Measurements from ENCODE around the gene SAMD10. TPM values are rescaled to one million over a fixed set of nuclear protein-coding genes. Genes with fewer than 3 reads are reported as not detected.

Gene SAMD10
- polyA plus RNA-seq, 3 donors, result 0.34 to 2.4 (median 0.67) TPM

DNA sequence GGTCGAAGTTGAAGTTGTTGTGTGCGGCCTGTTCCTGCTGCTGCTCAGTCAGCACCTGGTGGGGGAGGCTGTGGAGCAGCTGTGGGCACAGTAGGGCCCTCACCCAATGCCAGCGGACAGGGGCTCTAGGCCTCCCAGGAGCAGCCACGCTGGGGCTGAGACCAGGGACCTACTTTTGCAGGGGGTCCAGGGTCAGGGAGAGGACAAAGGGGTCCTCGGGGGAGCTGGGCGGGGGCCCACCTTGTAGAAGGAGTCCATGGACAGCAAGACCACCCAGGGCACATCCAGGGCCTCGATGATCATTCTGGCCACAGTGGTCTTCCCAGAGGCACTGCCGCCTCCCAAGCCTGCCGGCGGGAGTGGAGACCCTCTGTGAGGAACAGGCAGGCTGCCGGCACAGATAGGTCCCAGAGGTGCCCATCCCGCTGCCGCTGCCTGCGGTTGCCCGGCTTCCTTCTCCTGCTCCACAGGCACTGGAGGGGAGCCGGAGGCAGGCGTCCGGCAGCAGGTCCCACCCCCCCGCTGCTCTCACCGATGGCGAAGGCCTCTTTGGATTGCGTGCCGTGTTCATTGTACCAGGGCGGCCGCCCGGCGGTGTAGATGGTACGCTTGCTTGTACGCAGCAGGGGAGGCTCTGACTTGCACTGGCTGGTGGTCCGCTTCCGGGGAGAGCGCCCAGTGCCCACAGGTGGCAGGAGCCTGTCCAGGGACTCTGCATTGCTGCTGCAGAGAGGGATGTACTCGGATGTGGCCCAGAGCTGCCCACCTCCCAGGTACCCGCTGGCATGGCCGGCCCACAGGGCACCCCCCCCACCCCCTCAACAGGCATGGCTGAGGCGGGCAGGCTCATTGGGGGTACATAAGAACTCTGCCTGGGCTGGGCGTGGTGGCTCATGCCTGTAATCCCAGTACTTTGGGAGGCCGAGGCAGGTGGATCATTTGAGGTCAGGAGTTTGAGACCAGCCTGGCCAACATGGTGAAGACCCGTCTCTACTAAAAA, 33.2 kb downstream of the SAMD10 start:
- Histone ChIP-seq H3K36me3 (replicated peaks in 1 of 2; ENCODE audit: control insufficient read depth in 1 of 2, insufficient read depth in 2 of 2, low read length in 2 of 2) (peaks cover 35 to 38% of the 10 kb centered on the region in 2 donors), H2AFZ (ENCODE audit: insufficient read depth, low read depth, low read length, poor library complexity, severe bottlenecking) (no peak overlapping the region), H3K4me3 (replicated peaks in 1 of 3; ENCODE audit: low read depth in 2 of 3, low read length in 3 of 3) (no peak overlapping the region), H3K9ac (ENCODE audit: insufficient read depth, low read length, poor library complexity, severe bottlenecking) (no peak overlapping the region), H3K4me1 (ENCODE audit: control insufficient read depth in 1 of 2, insufficient read depth in 2 of 2, low read length in 2 of 2) (peaks cover 45 to 50% of the 10 kb centered on the region in 2 donors), H3K9me3 (replicated peaks in 1 of 2; ENCODE audit: control insufficient read depth in 1 of 2, insufficient read depth in 1 of 2, low read length in 2 of 2) (no peaks in the 10 kb centered on the region), H3K4me2 (replicated peaks; ENCODE audit: extremely low read depth, low read length, poor library complexity, severe bottlenecking) (no peak overlapping the region), H3K27ac (ENCODE audit: low read depth in 1 of 2, low read length in 2 of 2) (no peak overlapping the region), H4K20me1 (ENCODE audit: insufficient read depth, low read length) (peaks cover 99% of the 10 kb centered on the region), H3K79me2 (ENCODE audit: insufficient read depth, low read length) (peaks cover 78% of the 10 kb centered on the region), H3K27me3 (ENCODE audit: control insufficient read depth in 2 of 2, insufficient read depth in 2 of 2, low read length in 2 of 2) (no peaks in the 10 kb centered on the region)
- H3K4me3 Mint-ChIP-seq, result no peak overlapping the region
- no peak overlapping the region for H3K27ac Mint-ChIP-seq
- H3K27me3 Mint-ChIP-seq (ENCODE audit: low read depth in 3 of 3), result peaks cover 0 to 2% (median 2%) of the 10 kb centered on the region in 3 donors
- peak in 1 of 3 donors; percentile 5 for DNase-seq
- TF ChIP-seq, protein P1, sequence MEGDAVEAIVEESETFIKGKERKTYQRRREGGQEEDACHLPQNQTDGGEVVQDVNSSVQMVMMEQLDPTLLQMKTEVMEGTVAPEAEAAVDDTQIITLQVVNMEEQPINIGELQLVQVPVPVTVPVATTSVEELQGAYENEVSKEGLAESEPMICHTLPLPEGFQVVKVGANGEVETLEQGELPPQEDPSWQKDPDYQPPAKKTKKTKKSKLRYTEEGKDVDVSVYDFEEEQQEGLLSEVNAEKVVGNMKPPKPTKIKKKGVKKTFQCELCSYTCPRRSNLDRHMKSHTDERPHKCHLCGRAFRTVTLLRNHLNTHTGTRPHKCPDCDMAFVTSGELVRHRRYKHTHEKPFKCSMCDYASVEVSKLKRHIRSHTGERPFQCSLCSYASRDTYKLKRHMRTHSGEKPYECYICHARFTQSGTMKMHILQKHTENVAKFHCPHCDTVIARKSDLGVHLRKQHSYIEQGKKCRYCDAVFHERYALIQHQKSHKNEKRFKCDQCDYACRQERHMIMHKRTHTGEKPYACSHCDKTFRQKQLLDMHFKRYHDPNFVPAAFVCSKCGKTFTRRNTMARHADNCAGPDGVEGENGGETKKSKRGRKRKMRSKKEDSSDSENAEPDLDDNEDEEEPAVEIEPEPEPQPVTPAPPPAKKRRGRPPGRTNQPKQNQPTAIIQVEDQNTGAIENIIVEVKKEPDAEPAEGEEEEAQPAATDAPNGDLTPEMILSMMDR (IDR thresholded peaks at IDR 0.05), result no peak
- peaks cover 19 to 35% of the 10 kb centered on the region in 2 donors for H3K36me3 Mint-ChIP-seq
- H3K9me3 Mint-ChIP-seq, result peaks cover 0 to 2% (median 0%) of the 10 kb centered on the region in 7 donors
- WGBS (ENCODE audit: insufficient coverage), result over 99% methylated on average over 32 of the region's 39 CpGs
- intact Hi-C loops (cut with micrococcal nuclease), result no loop called here
- peaks cover 41% of the 10 kb centered on the region for H3K4me1 Mint-ChIP-seq

DNA sequence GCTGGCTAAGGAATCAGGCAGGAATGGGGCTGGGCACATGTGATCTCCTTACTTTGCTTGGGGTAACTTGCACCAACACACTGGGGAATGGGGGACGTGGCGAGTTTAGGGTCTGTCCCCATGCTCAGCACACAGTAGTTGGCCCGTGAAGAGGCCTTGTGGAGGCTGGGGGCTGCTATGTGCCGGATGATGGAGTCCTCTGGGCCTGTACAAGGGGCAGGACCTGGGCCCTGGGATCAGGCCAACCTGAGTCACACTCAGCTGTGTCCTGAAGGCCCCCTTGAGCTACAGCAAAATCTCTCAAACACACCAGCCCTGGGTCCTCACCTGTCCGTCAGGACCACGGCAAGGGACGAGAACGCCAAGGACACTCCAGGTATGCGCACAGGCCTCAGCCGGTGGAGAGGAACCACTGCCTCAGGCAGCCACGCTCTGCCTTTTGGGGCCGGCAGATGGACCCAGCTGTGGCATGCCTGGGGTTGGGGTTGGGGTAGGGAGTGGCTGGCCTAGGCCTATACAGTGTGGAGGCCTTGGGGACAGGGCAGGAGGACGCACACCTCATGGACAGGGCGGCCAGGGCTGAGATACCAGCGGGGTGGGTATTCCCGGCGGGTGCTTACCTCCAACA, 34.3 kb downstream of the SAMD10 start:
- H3K27ac ChIP-seq (ENCODE audit: low read depth in 1 of 2, low read length in 2 of 2), result no peak overlapping the region
- TF ChIP-seq, protein P1 (IDR thresholded peaks at IDR 0.05), result no peak
- H3K9ac ChIP-seq (ENCODE audit: insufficient read depth, low read length, poor library complexity, severe bottlenecking), result no peak overlapping the region
- H3K27me3 ChIP-seq (ENCODE audit: control insufficient read depth in 2 of 2, insufficient read depth in 2 of 2, low read length in 2 of 2), result no peaks in the 10 kb centered on the region
- intact Hi-C loops (cut with micrococcal nuclease), result no loop called here
- Mint-ChIP-seq H3K4me3 (no peak overlapping the region), H3K9me3 (peaks cover 0 to 2% (median 0%) of the 10 kb centered on the region in 7 donors), H3K27ac (no peak overlapping the region), H3K4me1 (peaks cover 49% of the 10 kb centered on the region), H3K36me3 (peaks cover 18 to 37% of the 10 kb centered on the region in 2 donors), H3K27me3 (ENCODE audit: low read depth in 3 of 3) (peaks cover 0 to 2% (median 0%) of the 10 kb centered on the region in 3 donors)
- H3K4me2 ChIP-seq (replicated peaks; ENCODE audit: extremely low read depth, low read length, poor library complexity, severe bottlenecking), result no peak overlapping the region
- no peaks in the 10 kb centered on the region for H3K9me3 ChIP-seq (replicated peaks in 1 of 2; ENCODE audit: control insufficient read depth in 1 of 2, insufficient read depth in 1 of 2, low read length in 2 of 2)
- H3K36me3 ChIP-seq (replicated peaks in 1 of 2; ENCODE audit: control insufficient read depth in 1 of 2, insufficient read depth in 2 of 2, low read length in 2 of 2), result peaks cover 39 to 46% of the 10 kb centered on the region in 2 donors
- DNase-seq, result peak in 1 of 3 donors; percentile 2
- no peak overlapping the region for H2AFZ ChIP-seq (ENCODE audit: insufficient read depth, low read depth, low read length, poor library complexity, severe bottlenecking)
- no peak overlapping the region for H3K4me3 ChIP-seq (replicated peaks in 1 of 3; ENCODE audit: low read depth in 2 of 3, low read length in 3 of 3)
- H4K20me1 ChIP-seq (ENCODE audit: insufficient read depth, low read length), result peaks cover 99% of the 10 kb centered on the region
- H3K4me1 ChIP-seq (ENCODE audit: control insufficient read depth in 1 of 2, insufficient read depth in 2 of 2, low read length in 2 of 2), result peaks cover 55 to 61% of the 10 kb centered on the region in 2 donors
- peaks cover 77% of the 10 kb centered on the region for H3K79me2 ChIP-seq (ENCODE audit: insufficient read depth, low read length)
- WGBS (ENCODE audit: insufficient coverage), result 98% methylated on average over 17 of the region's 17 CpGs
